Osteoblast (primary cell): ENCODE data around the gene ANKRD36B. TPM values are rescaled to one million over a fixed set of nuclear protein-coding genes. Genes with fewer than 3 reads are reported as not detected.
"Not testable (repeated sequence)": the region's sequence is repeated elsewhere in the genome, so short reads cannot be mapped to it uniquely, and the experiment has no call there.

Experiments
- DNase-seq: peaks from one replicate; pipeline ENCODE4 v3.0.0; 2011; ENCODE audit warnings: low spot score, mixed read lengths; ENCODE audit not compliant: insufficient read length; ENCODE audit errors: missing footprints
- H2AFZ ChIP-seq: 2 replicates; pipeline ENCODE4 v1.6.0; 2011; ENCODE audit warnings: mild to moderate bottlenecking, low read length
- H3K27ac ChIP-seq: 2 replicates; pipeline ENCODE4 v1.5.1; 2011; ENCODE audit warnings: mild to moderate bottlenecking, low read depth, low read length, moderate library complexity
- H3K27me3 ChIP-seq: 2 replicates; pipeline ENCODE4 v1.6.0; 2012; ENCODE audit warnings: mild to moderate bottlenecking, control low read depth, inconsistent platforms, low read length, moderate library complexity; ENCODE audit not compliant: insufficient read depth
- H3K36me3 ChIP-seq: 2 replicates; pipeline ENCODE4 v1.5.1; 2011; ENCODE audit warnings: mild to moderate bottlenecking, low read length, control low read depth, moderate library complexity; ENCODE audit not compliant: insufficient read depth
- H3K4me1 ChIP-seq: 2 replicates; pipeline ENCODE4 v1.5.1; 2011; ENCODE audit warnings: mild to moderate bottlenecking, low read length, control low read depth, moderate library complexity; ENCODE audit not compliant: insufficient read depth
- H3K4me2 ChIP-seq: 2 replicates; pipeline ENCODE4 v1.6.0; 2011; ENCODE audit warnings: mild to moderate bottlenecking, low read length; ENCODE audit not compliant: insufficient read depth
- H3K4me3 ChIP-seq: fragments of 200-600 bp; sonication (generic); 3 replicates; pipeline ENCODE4 v1.5.1; 2012; ENCODE audit warnings: mild to moderate bottlenecking, low read length, inconsistent platforms; ENCODE audit not compliant: insufficient read depth
- H3K79me2 ChIP-seq: 2 replicates; pipeline ENCODE4 v1.6.0; 2012; ENCODE audit warnings: mild to moderate bottlenecking, low read length, control low read depth, inconsistent platforms; ENCODE audit not compliant: insufficient read depth
- H3K9me3 ChIP-seq: 2 replicates; pipeline ENCODE4 v1.5.1; 2011; ENCODE audit warnings: low read depth, low read length, control low read depth
- H4K20me1 ChIP-seq: 2 replicates; pipeline ENCODE4 v1.6.0; 2012; ENCODE audit warnings: mild to moderate bottlenecking, low read length, control low read depth; ENCODE audit not compliant: insufficient read depth
- CTCF ChIP-seq: IDR thresholded peaks from 2 replicates; pipeline ENCODE4 v1.5.1; 2011; ENCODE audit warnings: mild to moderate bottlenecking, low read depth, low read length, moderate library complexity; ENCODE audit errors: extremely low read depth
- total RNA-seq: library from RNA; depleted of rRNA; stranded (reverse); fragments of >200 nt; gene quantifications from 2 replicates; pipeline ENCODE4 v1.2.3, GENCODE V29; 2012

ANKRD36B gene
- total RNA-seq, 1 donor = 49.9 TPM

DNA sequence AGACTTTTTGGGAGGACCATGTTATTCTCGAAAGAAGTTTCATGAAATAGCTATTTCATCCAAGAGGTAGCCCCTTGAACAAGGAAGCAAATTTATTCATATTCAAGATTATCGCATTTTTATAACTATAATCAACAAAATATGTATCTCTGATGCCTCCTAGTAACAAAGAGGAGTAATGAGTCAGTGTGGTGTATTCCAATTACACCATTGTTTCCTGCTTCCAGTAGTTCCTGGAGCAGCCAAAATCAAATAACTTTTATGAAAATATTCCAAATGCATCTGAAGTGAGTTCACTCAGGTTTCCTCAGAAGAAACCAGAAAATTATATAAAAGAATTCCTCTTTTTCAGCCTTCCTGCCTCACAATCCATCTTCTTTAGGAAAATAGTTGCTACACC, 43.0 kb downstream of the ANKRD36B start:
- Histone ChIP-seq H3K27me3 (no peaks in the 10 kb centered on the region), H3K4me2 (no peak overlapping the region), H4K20me1 (no peaks in the 10 kb centered on the region), H3K4me3 (no peak overlapping the region), H3K9me3 (no peaks in the 10 kb centered on the region), H3K27ac (no peak overlapping the region), H2AFZ (no peak overlapping the region), H3K4me1 (no peaks in the 10 kb centered on the region), H3K36me3 (peaks cover 4% of the 10 kb centered on the region), H3K79me2 (no peaks in the 10 kb centered on the region)
- DNase-seq = no peak
- no peak for TF ChIP-seq CTCF

- H3K27me3 ChIP-seq, H3K79me2 ChIP-seq: not testable (repeated sequence)
These were observed 44.8 kb downstream of the ANKRD36B start for GRCh38 chr2:97544911-97545310.

DNA sequence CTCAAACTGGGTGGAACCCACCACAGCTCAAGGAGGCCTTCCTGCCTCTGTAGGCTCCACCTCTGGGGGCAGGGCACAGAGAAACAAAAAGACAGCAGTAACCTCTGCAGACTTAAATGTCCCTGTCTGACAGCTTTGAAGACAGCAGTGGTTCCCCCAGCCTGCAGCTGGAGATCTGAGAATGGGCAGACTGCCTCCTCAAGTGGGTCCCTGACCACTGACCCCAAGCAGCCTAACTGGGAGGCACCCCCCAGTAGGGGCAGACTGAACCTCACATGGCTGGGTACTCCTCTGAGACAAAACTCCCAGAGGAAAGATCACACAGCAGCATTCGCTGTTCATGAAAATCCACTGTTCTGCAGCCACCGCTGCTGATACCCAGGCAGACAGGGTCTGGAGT, 63.8 kb downstream of the ANKRD36B start:
- not testable (repeated sequence) for H4K20me1 ChIP-seq, H3K27ac ChIP-seq, DNase-seq, H2AFZ ChIP-seq, H3K4me2 ChIP-seq, H3K27me3 ChIP-seq, H3K9me3 ChIP-seq, H3K4me3 ChIP-seq, H3K36me3 ChIP-seq, H3K4me1 ChIP-seq, H3K79me2 ChIP-seq

More at GRCh38 chr2:97544911-97545310, 44.8 kb downstream of the ANKRD36B start:
- not testable (repeated sequence) for H3K4me1 ChIP-seq, H3K36me3 ChIP-seq, H3K4me2 ChIP-seq, H2AFZ ChIP-seq, H3K27ac ChIP-seq, H3K9me3 ChIP-seq, H3K4me3 ChIP-seq, DNase-seq, H4K20me1 ChIP-seq

GRCh38 chr2:97523816-97524215, 65.9 kb downstream of the ANKRD36B start:
- not testable (repeated sequence) for H3K27me3 ChIP-seq, H3K4me1 ChIP-seq, DNase-seq

GRCh38 chr2:97522916-97523555, 66.6 kb downstream of the ANKRD36B start:
- H3K4me3 ChIP-seq, H3K27me3 ChIP-seq, H3K4me2 ChIP-seq, H3K9me3 ChIP-seq, H2AFZ ChIP-seq, H3K27ac ChIP-seq, H4K20me1 ChIP-seq, H3K4me1 ChIP-seq, H3K79me2 ChIP-seq, H3K36me3 ChIP-seq, DNase-seq: not testable (repeated sequence)

More at GRCh38 chr2:97523816-97524215, 65.9 kb downstream of the ANKRD36B start:
- not testable (repeated sequence) for H3K36me3 ChIP-seq, H2AFZ ChIP-seq, H3K9me3 ChIP-seq, H4K20me1 ChIP-seq, H3K27ac ChIP-seq, H3K79me2 ChIP-seq, H3K4me2 ChIP-seq, H3K4me3 ChIP-seq

DNA sequence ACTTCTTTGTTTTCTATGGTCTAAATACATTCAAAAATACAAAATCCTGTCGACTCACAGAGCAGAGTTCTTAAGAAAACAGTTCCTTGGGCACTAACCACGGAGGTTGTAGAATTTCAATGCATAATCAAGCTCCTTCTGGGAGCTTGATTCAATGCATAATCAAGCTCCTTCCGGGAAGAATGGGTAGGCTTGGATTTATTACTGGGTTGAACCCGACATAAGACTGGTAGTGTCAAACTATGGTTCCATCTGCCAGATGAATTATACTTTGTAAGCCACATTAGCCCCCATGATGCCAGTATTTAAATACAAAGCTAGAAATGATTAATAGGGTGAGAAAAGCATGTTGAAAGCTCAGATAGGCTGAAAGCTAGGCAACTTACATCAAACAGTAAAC, 94.0 kb downstream of the ANKRD36B start:
- H3K4me3 ChIP-seq, H3K4me1 ChIP-seq, H3K4me2 ChIP-seq, H3K36me3 ChIP-seq, H3K27ac ChIP-seq, H3K9me3 ChIP-seq, H3K79me2 ChIP-seq, H4K20me1 ChIP-seq, H3K27me3 ChIP-seq, DNase-seq, H2AFZ ChIP-seq: not testable (repeated sequence)

GRCh38 chr2:97490141-97490540, 99.5 kb downstream of the ANKRD36B start:
- H4K20me1 ChIP-seq, H3K4me2 ChIP-seq, H3K4me1 ChIP-seq, H3K27ac ChIP-seq, H3K27me3 ChIP-seq, H3K4me3 ChIP-seq, H3K9me3 ChIP-seq, DNase-seq, H3K36me3 ChIP-seq, H2AFZ ChIP-seq, H3K79me2 ChIP-seq: not testable (repeated sequence)
